CD14-positive monocyte (primary cell): ENCODE data around the gene HRH2. TPM values are rescaled to one million over a fixed set of nuclear protein-coding genes. Genes with fewer than 3 reads are reported as not detected.

ENCODE experiments used
- DNase-seq, 3 donors: peaks; one replicate each; pipeline ENCODE4 v3.0.0-alpha.2; 2011 to 2022
- H2AFZ ChIP-seq: 2 replicates; pipeline ENCODE4 v1.6.0; 2012; ENCODE audit warnings: mild to moderate bottlenecking, low read depth, low read length, inconsistent platforms; ENCODE audit not compliant: insufficient read depth, poor library complexity, severe bottlenecking
- H3K27ac ChIP-seq, 2 donors: 1 replicate in 1 of 2; 2 replicates in 1 of 2; pipeline ENCODE4 v1.5.1; 2012 to 2013; ENCODE audit warnings: low read length in 2 of 2, control low read depth in 1 of 2, inconsistent platforms in 1 of 2, low read depth in 1 of 2, mild to moderate bottlenecking in 1 of 2
- H3K27me3 ChIP-seq, 2 donors: one replicate each; pipeline versions ENCODE4 v1.6.0 to v1.6.1; 2011 to 2013; ENCODE audit warnings: low read length in 2 of 2; ENCODE audit not compliant: control insufficient read depth in 2 of 2, insufficient read depth in 2 of 2
- H3K36me3 ChIP-seq, 2 donors: replicated peaks in 1 of 2; 1 replicate in 1 of 2; 2 replicates in 1 of 2; pipeline versions ENCODE4 v1.5.1 to v1.6.1; 2012 to 2013; ENCODE audit warnings: low read length in 2 of 2, control low read depth in 1 of 2, inconsistent platforms in 1 of 2, mild to moderate bottlenecking in 1 of 2; ENCODE audit not compliant: insufficient read depth in 2 of 2, control insufficient read depth in 1 of 2
- H3K4me1 ChIP-seq, 2 donors: 1 replicate in 1 of 2; 2 replicates in 1 of 2; pipeline versions ENCODE4 v1.5.1 to v1.6.1; 2012 to 2013; ENCODE audit warnings: low read length in 2 of 2, control low read depth in 1 of 2, inconsistent platforms in 1 of 2, mild to moderate bottlenecking in 1 of 2, moderate library complexity in 1 of 2; ENCODE audit not compliant: insufficient read depth in 2 of 2, control insufficient read depth in 1 of 2
- H3K4me2 ChIP-seq: replicated peaks from 2 replicates; pipeline ENCODE3; 2012; ENCODE audit warnings: low read length, moderate library complexity, mild to moderate bottlenecking; ENCODE audit not compliant: poor library complexity, severe bottlenecking; ENCODE audit errors: extremely low read depth
- H3K4me3 ChIP-seq, 3 experiments: fragments of 200-600 bp in 1 of 3; sonication (generic) in 1 of 3; replicated peaks in 1 of 3; 1 replicate in 2 of 3; 2 replicates in 1 of 3; pipeline ENCODE4 v1.5.1; 2011 to 2013; ENCODE audit warnings: low read length in 3 of 3, mild to moderate bottlenecking in 3 of 3, control low read depth in 2 of 3, low read depth in 2 of 3, inconsistent platforms in 1 of 3, moderate library complexity in 1 of 3
- H3K79me2 ChIP-seq: 2 replicates; pipeline ENCODE4 v1.6.0; 2012; ENCODE audit warnings: mild to moderate bottlenecking, control low read depth, inconsistent platforms, low read length, moderate library complexity; ENCODE audit not compliant: insufficient read depth
- H3K9ac ChIP-seq: 2 replicates; pipeline ENCODE4 v1.6.0; 2017; ENCODE audit warnings: low read length, mild to moderate bottlenecking; ENCODE audit not compliant: insufficient read depth, poor library complexity, severe bottlenecking
- H3K9me3 ChIP-seq, 2 donors: replicated peaks in 1 of 2; 1 replicate in 1 of 2; 2 replicates in 1 of 2; pipeline versions ENCODE4 v1.5.1 to v1.6.1; 2012 to 2013; ENCODE audit warnings: low read length in 2 of 2, control low read depth in 1 of 2; ENCODE audit not compliant: control insufficient read depth in 1 of 2, insufficient read depth in 1 of 2
- H4K20me1 ChIP-seq: 2 replicates; pipeline ENCODE4 v1.6.0; 2012; ENCODE audit warnings: mild to moderate bottlenecking, low read length, control low read depth, moderate library complexity; ENCODE audit not compliant: insufficient read depth
- H3K27ac Mint-ChIP-seq, 7 donors: one replicate each; pipeline ENCODE4 v1.8.0; 2020; ENCODE audit warnings: mild to moderate bottlenecking in 7 of 7, mixed read lengths in 7 of 7, moderate library complexity in 6 of 7, inconsistent platforms in 2 of 7
- H3K27me3 Mint-ChIP-seq, 3 donors: one replicate each; pipeline ENCODE4 v1.8.0; 2021 to 2022; ENCODE audit warnings: low read depth in 3 of 3, mild to moderate bottlenecking in 3 of 3, mixed read lengths in 3 of 3, moderate library complexity in 3 of 3, inconsistent platforms in 1 of 3
- H3K36me3 Mint-ChIP-seq, 2 donors: one replicate each; pipeline ENCODE4 v1.8.0; 2020; ENCODE audit warnings: mixed read lengths in 2 of 2, inconsistent platforms in 1 of 2, mild to moderate bottlenecking in 1 of 2
- H3K4me1 Mint-ChIP-seq: one replicate; pipeline ENCODE4 v1.8.0; 2020; ENCODE audit warnings: mild to moderate bottlenecking, mixed read lengths
- H3K4me3 Mint-ChIP-seq, 2 donors: one replicate each; pipeline ENCODE4 v1.8.0; 2020; ENCODE audit warnings: mild to moderate bottlenecking in 2 of 2, mixed read lengths in 2 of 2, moderate library complexity in 1 of 2
- H3K9me3 Mint-ChIP-seq, 7 donors: one replicate each; pipeline ENCODE4 v1.8.0; 2020 to 2022; ENCODE audit warnings: mixed read lengths in 7 of 7, mild to moderate bottlenecking in 6 of 7, moderate library complexity in 6 of 7, inconsistent platforms in 2 of 7
- WGBS: methylation state at CpG from one replicate; pipeline ENCODE4 v1.1.5; 2013; ENCODE audit warnings: missing lambda C conversion rate; ENCODE audit not compliant: insufficient coverage; 5-methylcytosine and 5-hydroxymethylcytosine counted together
- intact Hi-C, 2 donors: fragments of 100-400 bp; cut with micrococcal nuclease; formaldehyde crosslinking; loops; one replicate each; pipeline versions ENCODE4 v1.15.0 to v1.15.1; 2023
- polyA plus RNA-seq, 3 donors: library from polyadenylated mRNA; depleted of rRNA in 1 of 3; unstranded in 2 of 3; stranded (reverse) in 1 of 3; fragments of 300-500 nt in 2 of 3; fragments of >200 nt in 1 of 3; fragmentation: Illumina TruSeq in 2 of 3; gene quantifications; 1 replicate in 2 of 3; 2 replicates in 1 of 3; pipeline ENCODE4 v1.2.3, GENCODE V29; 2012 to 2021
- TF ChIP-seq, protein P1 (sequence below): fragments of 200-600 bp; IDR thresholded peaks from one replicate; pipeline ENCODE4 v1.8.0; 2022; ENCODE audit warnings: antibody characterized with exemption, mild to moderate bottlenecking

HRH2 gene
- polyA plus RNA-seq, 3 donors, result 10.6 to 71.7 (median 25.5) TPM

DNA sequence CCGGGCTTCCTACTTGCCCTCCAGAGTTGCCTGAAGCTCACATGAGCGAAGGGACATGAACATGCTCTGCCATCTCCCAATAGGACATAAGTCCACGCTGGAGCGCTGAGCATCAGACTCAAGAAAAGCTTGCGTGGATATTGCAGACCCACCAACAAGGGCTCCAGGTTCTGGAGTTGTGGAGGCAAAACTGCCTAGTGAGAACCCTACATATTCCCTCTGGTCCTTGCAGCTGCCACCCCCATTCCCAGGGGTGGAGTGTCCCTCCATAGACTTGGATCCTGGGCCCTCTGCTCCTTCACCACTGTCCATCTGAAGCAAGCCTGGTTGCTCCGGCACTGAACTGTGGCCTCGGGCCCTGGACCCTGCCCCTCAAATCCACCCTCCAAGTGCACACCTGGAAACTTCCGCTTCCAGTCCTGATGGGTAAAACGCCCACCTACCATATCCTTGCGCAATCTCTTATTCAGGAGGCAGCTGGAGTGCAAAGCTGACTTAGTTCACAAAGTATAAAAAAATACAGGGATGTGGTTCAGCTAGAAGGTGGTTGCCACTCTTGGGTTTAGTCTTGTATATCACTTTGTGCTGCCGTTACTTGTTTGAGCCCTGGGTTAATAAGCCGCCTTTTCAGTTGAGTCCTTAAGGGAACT lies 28.0 kb downstream of the HRH2 start:
- H4K20me1 ChIP-seq, result peaks cover 58% of the 10 kb centered on the region
- DNase-seq, result no peak
- peaks cover 59 to 80% of the 10 kb centered on the region in 2 donors for H3K36me3 Mint-ChIP-seq
- H3K9me3 Mint-ChIP-seq, result peaks cover 0 to 8% (median 3%) of the 10 kb centered on the region in 7 donors
- peaks cover 0 to 3% (median 0%) of the 10 kb centered on the region in 3 donors for H3K27me3 Mint-ChIP-seq
- TF ChIP-seq, protein P1, sequence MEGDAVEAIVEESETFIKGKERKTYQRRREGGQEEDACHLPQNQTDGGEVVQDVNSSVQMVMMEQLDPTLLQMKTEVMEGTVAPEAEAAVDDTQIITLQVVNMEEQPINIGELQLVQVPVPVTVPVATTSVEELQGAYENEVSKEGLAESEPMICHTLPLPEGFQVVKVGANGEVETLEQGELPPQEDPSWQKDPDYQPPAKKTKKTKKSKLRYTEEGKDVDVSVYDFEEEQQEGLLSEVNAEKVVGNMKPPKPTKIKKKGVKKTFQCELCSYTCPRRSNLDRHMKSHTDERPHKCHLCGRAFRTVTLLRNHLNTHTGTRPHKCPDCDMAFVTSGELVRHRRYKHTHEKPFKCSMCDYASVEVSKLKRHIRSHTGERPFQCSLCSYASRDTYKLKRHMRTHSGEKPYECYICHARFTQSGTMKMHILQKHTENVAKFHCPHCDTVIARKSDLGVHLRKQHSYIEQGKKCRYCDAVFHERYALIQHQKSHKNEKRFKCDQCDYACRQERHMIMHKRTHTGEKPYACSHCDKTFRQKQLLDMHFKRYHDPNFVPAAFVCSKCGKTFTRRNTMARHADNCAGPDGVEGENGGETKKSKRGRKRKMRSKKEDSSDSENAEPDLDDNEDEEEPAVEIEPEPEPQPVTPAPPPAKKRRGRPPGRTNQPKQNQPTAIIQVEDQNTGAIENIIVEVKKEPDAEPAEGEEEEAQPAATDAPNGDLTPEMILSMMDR, result no peak
- H3K36me3 ChIP-seq, result peaks cover 65 to 69% of the 10 kb centered on the region in 2 donors
- intact Hi-C loops, result no loop called here
- peak overlapping the region; percentile 13 to 98 (median 80) for H3K27ac Mint-ChIP-seq
- no peak overlapping the region for H3K4me2 ChIP-seq
- H3K9ac ChIP-seq, result no peak overlapping the region
- H2AFZ ChIP-seq, result no peak overlapping the region
- no peak overlapping the region for H3K4me3 Mint-ChIP-seq
- peaks cover 49 to 66% of the 10 kb centered on the region in 2 donors for H3K4me1 ChIP-seq
- H3K4me3 ChIP-seq, result no peak overlapping the region
- H3K27ac ChIP-seq, result peak overlapping the region in 1 of 2 donors; percentile 92
- peaks cover 94% of the 10 kb centered on the region for H3K79me2 ChIP-seq
- WGBS, result 96% methylated on average over 8 of the region's 12 CpGs
- no peaks in the 10 kb centered on the region for H3K27me3 ChIP-seq
- H3K4me1 Mint-ChIP-seq, result peaks cover 73% of the 10 kb centered on the region
- H3K9me3 ChIP-seq, result no peaks in the 10 kb centered on the region

- peak overlapping the region; percentile 85 to 92 for H3K27ac ChIP-seq
Observed at GRCh38 chr5:175686396-175686795, 28.5 kb downstream of the HRH2 start.

More at GRCh38 chr5:175686396-175686795, 28.5 kb downstream of the HRH2 start:
- H3K4me3 Mint-ChIP-seq, result no peak overlapping the region
- Histone ChIP-seq H3K4me1 (peaks cover 49 to 66% of the 10 kb centered on the region in 2 donors), H3K27me3 (no peaks in the 10 kb centered on the region), H3K36me3 (peaks cover 65 to 67% of the 10 kb centered on the region in 2 donors), H3K4me3 (no peak overlapping the region), H3K79me2 (peaks cover 94% of the 10 kb centered on the region), H3K4me2 (no peak overlapping the region), H3K9me3 (no peaks in the 10 kb centered on the region), H4K20me1 (peaks cover 52% of the 10 kb centered on the region), H3K9ac (no peak overlapping the region), H2AFZ (no peak overlapping the region)
- H3K27me3 Mint-ChIP-seq, result peaks cover 0 to 3% (median 1%) of the 10 kb centered on the region in 3 donors
- H3K4me1 Mint-ChIP-seq, result peaks cover 73% of the 10 kb centered on the region
- peak overlapping the region in 6 of 7 donors; percentile 11 to 98 (median 96) for H3K27ac Mint-ChIP-seq
- no peak for DNase-seq
- TF ChIP-seq, protein P1, result no peak
- intact Hi-C loops, result no loop called here
- peaks cover 0 to 9% (median 3%) of the 10 kb centered on the region in 7 donors for H3K9me3 Mint-ChIP-seq
- 100% methylated on average over 3 of the region's 6 CpGs for WGBS
- peaks cover 61 to 86% of the 10 kb centered on the region in 2 donors for H3K36me3 Mint-ChIP-seq
